Uterine smooth muscle cell (primary cell): ENCODE measurements around the gene PRSS50. TPM values are rescaled to one million over a fixed set of nuclear protein-coding genes. Genes with fewer than 3 reads are reported as not detected.

Experiments
- total RNA-seq: library from RNA; depleted of rRNA; stranded (reverse); fragments of >200 nt; gene quantifications from 2 replicates; pipeline ENCODE4 v1.2.3, GENCODE V29; 2014

Gene PRSS50
- 0.12 TPM in 1 of 2 replicates, not detected in the other for total RNA-seq

GRCh38 chr3:46717447-46718231, at the start of gene PRSS50:
PRSS50 (minus strand) TSS chr3:46717869; CDS start chr3:46717824, 45 bp downstream.

GRCh38 chr3:46701181-46701939, 16.3 kb downstream of the PRSS50 start, which contains the start of gene TMIE:
TMIE (plus strand) TSS chr3:46701392; CDS start chr3:46701488, 96 bp downstream.

DNA sequence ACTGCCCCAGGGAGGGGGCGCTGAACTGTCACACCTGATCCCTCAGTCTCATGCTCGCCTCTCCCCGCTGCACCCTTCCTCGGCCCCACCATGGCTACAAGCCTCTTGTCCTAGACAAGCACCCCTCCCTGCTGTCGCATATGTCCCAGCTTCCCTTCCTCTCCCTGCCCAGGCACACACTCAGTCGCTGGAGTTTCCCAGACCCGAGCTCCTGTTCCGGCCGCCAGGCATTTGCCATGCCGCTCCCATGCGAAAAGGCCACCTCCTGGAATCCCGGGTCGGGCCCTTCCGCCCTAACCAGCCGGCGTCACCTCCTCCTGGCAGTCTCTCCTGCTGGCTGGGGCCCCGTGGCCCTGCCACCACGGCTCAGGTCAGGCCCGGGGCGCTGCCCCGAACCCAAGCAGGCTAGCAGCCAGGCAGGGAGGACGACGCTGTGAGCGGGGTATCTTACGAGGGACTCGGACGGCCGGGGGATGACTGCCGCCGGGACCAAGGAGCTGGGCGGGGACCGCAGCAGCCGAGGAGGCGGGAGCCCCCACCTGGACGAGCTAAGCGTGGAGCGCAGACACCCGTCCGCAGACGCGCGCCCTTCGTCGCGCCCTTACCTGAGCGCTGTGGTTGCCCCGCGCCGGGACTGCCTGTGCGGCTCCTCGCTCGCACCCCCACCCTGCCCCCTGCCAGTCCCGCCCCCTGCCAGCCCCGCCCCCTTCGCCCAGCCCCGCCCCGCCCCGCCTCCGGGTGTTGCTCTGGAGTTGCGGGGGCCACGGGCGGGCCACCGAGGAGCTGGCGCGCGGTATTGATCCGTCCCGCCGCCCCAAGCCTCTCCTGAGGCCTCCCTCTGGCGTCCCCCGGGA, 24.4 kb downstream of the PRSS50 start, which contains the start of gene ALS2CL:
TSS of gene ALS2CL (minus strand) at position 642 of the 854 bp plus-strand sequence. CDS start 4,239 bp downstream, outside the sequence.

Other genes starting within 250 kb of the PRSS50 start
- gene RTP3, start 219.9 kb downstream of the PRSS50 start, total RNA-seq: not detected in 2 replicates
- gene LRRC2, start 151.6 kb downstream of the PRSS50 start, total RNA-seq: 1.9 and 7.4 TPM in 2 replicates
- not detected in 2 replicates for gene FAM240A, start 105.3 kb downstream of the PRSS50 start, total RNA-seq
- 1.4 and 1.9 TPM in 2 replicates for gene ALS2CL, start 24.2 kb downstream of the PRSS50 start, total RNA-seq
- under 0.01 and 0.12 TPM in 2 replicates for gene TMIE, start 16.5 kb downstream of the PRSS50 start, total RNA-seq
- not detected in 2 replicates for gene MYL3, start 145.6 kb upstream of the PRSS50 start, total RNA-seq
- 1.00 and 1.1 TPM in 2 replicates for gene PTH1R, start 159.9 kb upstream of the PRSS50 start, total RNA-seq